Measurements from ENCODE around the gene RGS9.

RGS9 gene

DNA sequence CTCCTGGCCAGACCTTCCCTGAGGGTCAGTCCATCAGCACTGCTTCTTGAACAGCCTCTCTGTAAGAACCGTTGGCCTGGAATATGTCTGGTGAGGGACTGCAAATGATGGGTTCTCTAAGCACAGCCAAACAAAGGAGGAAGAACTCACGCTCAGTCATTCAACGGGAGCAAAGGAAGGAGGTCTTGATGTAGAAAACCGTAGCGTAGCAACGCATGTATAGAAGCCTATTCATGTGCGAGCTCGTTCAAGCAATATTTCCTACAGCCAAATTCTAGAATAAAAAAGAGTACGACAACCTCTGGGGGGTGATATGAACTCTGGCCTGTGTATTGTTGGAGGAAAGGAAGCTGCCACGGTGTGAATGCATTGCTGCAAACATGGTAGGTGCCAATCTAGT lies 64.2 kb downstream of the RGS9 start:
- H2AFZ ChIP-seq (ENCODE audit: low read depth, low read length, severe bottlenecking), result no peak overlapping the region
- H3K36me3 ChIP-seq (ENCODE audit: low read length), result no peaks in the 10 kb centered on the region
- TF ChIP-seq, protein P1, sequence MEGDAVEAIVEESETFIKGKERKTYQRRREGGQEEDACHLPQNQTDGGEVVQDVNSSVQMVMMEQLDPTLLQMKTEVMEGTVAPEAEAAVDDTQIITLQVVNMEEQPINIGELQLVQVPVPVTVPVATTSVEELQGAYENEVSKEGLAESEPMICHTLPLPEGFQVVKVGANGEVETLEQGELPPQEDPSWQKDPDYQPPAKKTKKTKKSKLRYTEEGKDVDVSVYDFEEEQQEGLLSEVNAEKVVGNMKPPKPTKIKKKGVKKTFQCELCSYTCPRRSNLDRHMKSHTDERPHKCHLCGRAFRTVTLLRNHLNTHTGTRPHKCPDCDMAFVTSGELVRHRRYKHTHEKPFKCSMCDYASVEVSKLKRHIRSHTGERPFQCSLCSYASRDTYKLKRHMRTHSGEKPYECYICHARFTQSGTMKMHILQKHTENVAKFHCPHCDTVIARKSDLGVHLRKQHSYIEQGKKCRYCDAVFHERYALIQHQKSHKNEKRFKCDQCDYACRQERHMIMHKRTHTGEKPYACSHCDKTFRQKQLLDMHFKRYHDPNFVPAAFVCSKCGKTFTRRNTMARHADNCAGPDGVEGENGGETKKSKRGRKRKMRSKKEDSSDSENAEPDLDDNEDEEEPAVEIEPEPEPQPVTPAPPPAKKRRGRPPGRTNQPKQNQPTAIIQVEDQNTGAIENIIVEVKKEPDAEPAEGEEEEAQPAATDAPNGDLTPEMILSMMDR (IDR thresholded peaks at IDR 0.05; ENCODE audit: insufficient read depth, low read length, poor library complexity, severe bottlenecking), result no peak
- no peak for TF ChIP-seq EZH2phosphoT487 (conservative IDR thresholded peaks at IDR 0.05; ENCODE audit: low read length)
- H3K9me3 ChIP-seq (ENCODE audit: insufficient read depth, low read length), result no peaks in the 10 kb centered on the region
- no peaks in the 10 kb centered on the region for H3K79me2 ChIP-seq (ENCODE audit: insufficient read depth, low read length)
- no peaks in the 10 kb centered on the region for H3F3A ChIP-seq (ENCODE audit: insufficient read depth)
- no peaks in the 10 kb centered on the region for H4K20me1 ChIP-seq (ENCODE audit: low read depth, low read length)
- H3K4me3 ChIP-seq (ENCODE audit: insufficient read depth, low read length, poor library complexity, severe bottlenecking), result no peak overlapping the region
- no peak overlapping the region for H3K4me2 ChIP-seq (ENCODE audit: low read depth, low read length, poor library complexity, severe bottlenecking)
- H3K27ac ChIP-seq (ENCODE audit: low read depth, low read length), result no peak overlapping the region
- H3K27me3 ChIP-seq (ENCODE audit: low read length), result no peaks in the 10 kb centered on the region
- no peak overlapping the region for H3K9ac ChIP-seq (ENCODE audit: low read length)
- no peaks in the 10 kb centered on the region for H3K9me2 ChIP-seq (replicated peaks; ENCODE audit: insufficient read depth, low read length)

DNA sequence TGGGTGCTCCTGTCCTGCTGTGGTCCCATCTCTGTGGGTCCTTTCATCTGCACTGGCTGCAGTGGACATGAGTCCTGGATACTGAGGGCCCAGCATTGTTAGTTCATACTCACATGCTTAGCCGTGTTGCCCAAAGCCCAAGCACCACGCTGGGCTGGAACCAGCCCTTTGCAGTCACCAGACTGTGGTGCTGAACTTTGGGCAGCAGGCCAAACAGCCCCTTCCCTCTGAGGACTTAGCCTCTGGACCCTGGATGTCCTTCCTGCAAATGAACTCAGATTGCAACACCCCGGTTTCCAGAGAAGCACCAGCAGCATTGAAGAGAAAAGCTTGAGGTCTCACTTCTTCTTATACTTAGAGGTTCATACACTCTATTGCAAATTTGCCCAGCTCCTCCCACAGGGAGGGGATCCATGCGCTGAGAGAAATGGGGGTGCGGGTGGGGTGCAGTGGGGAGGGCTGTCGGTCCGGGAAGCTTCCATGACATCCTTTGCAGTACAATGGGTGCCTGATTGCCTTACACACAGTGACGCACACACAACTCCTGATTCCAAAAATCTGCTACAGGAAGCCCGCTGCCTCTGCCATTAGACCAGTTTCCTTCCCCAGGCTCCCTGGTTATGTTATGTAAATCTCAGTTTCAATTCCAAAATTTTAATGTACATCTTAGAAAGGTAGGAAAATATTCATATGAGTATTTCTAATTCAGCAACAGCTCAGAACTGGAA lies 65.8 kb downstream of the RGS9 start:
- TF ChIP-seq, protein P1 (IDR thresholded peaks at IDR 0.05; ENCODE audit: insufficient read depth, low read length, poor library complexity, severe bottlenecking), result no peak
- no peak for TF ChIP-seq EZH2phosphoT487 (conservative IDR thresholded peaks at IDR 0.05; ENCODE audit: low read length)
- Histone ChIP-seq H3F3A (ENCODE audit: insufficient read depth) (no peaks in the 10 kb centered on the region), H3K79me2 (ENCODE audit: insufficient read depth, low read length) (no peaks in the 10 kb centered on the region), H3K27ac (ENCODE audit: low read depth, low read length) (no peak overlapping the region), H3K9me3 (ENCODE audit: insufficient read depth, low read length) (no peaks in the 10 kb centered on the region), H3K4me3 (ENCODE audit: insufficient read depth, low read length, poor library complexity, severe bottlenecking) (no peak overlapping the region), H3K9ac (ENCODE audit: low read length) (no peak overlapping the region), H2AFZ (ENCODE audit: low read depth, low read length, severe bottlenecking) (no peak overlapping the region), H3K36me3 (ENCODE audit: low read length) (no peaks in the 10 kb centered on the region), H3K9me2 (replicated peaks; ENCODE audit: insufficient read depth, low read length) (no peaks in the 10 kb centered on the region), H3K4me2 (ENCODE audit: low read depth, low read length, poor library complexity, severe bottlenecking) (no peak overlapping the region), H3K27me3 (ENCODE audit: low read length) (no peaks in the 10 kb centered on the region), H4K20me1 (ENCODE audit: low read depth, low read length) (no peaks in the 10 kb centered on the region)

DNA sequence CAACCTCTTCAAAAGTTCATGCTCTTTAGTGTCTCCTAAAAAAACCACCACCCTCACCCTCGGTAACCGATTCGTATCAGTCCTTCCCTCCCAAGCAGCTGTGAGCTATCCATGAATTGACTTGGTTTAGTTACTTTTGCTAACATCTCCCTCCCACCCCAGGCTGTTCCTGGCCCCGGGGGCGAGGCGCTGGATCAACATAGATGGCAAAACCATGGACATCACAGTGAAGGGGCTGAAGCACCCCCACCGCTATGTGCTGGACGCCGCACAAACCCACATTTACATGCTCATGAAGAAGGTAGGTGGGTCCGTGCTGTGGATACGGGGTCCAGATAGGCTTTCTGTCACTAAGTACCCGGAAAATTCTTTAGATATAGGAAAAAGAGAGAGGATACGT lies 66.8 kb downstream of the RGS9 start:
- Histone ChIP-seq H2AFZ (ENCODE audit: low read depth, low read length, severe bottlenecking) (no peak overlapping the region), H3K9ac (ENCODE audit: low read length) (no peak overlapping the region), H4K20me1 (ENCODE audit: low read depth, low read length) (no peaks in the 10 kb centered on the region), H3F3A (ENCODE audit: insufficient read depth) (no peaks in the 10 kb centered on the region), H3K27me3 (ENCODE audit: low read length) (no peaks in the 10 kb centered on the region), H3K4me3 (ENCODE audit: insufficient read depth, low read length, poor library complexity, severe bottlenecking) (no peak overlapping the region), H3K27ac (ENCODE audit: low read depth, low read length) (no peak overlapping the region), H3K9me3 (ENCODE audit: insufficient read depth, low read length) (no peaks in the 10 kb centered on the region), H3K36me3 (ENCODE audit: low read length) (no peaks in the 10 kb centered on the region), H3K79me2 (ENCODE audit: insufficient read depth, low read length) (no peaks in the 10 kb centered on the region), H3K4me2 (ENCODE audit: low read depth, low read length, poor library complexity, severe bottlenecking) (no peak overlapping the region), H3K9me2 (replicated peaks; ENCODE audit: insufficient read depth, low read length) (no peaks in the 10 kb centered on the region)
- TF ChIP-seq, protein P1 (IDR thresholded peaks at IDR 0.05; ENCODE audit: insufficient read depth, low read length, poor library complexity, severe bottlenecking), result no peak

Data from SU-DHL-6 (cell line).